GM12878 (cell line): ENCODE data around the gene USP36. TPM values are rescaled to one million over a fixed set of nuclear protein-coding genes. Genes with fewer than 3 reads are reported as not detected.

Experiments used
- BHLHE40 ChIP-seq, 2 experiments: fragments of 450-650 bp in 1 of 2; IDR thresholded peaks; 2 replicates each; pipeline ENCODE4 v1.6.1; 2011 to 2017; ENCODE audit warnings: low read depth in 2 of 2, borderline replicate concordance in 1 of 2, improper control_type of control experiment in 1 of 2, low read length in 1 of 2, mild to moderate bottlenecking in 1 of 2
- CREM ChIP-seq: IDR thresholded peaks from 2 replicates; pipeline ENCODE4 v1.6.1; 2014; ENCODE audit warnings: antibody characterized with exemption, low read depth
- GATAD2B ChIP-seq: fragments of 450-650 bp; conservative IDR thresholded peaks from 2 replicates; pipeline ENCODE4 v1.6.1; 2017; ENCODE audit warnings: low read depth, mild to moderate bottlenecking, moderate library complexity
- HDAC6 ChIP-seq: fragments of 200-600 bp; sonication (generic); IDR thresholded peaks from one replicate; pipeline ENCODE4 v1.8.0; 2017; ENCODE audit warnings: antibody characterized with exemption; ENCODE audit not compliant: unreplicated experiment
- JUNB ChIP-seq: IDR thresholded peaks from 2 replicates; pipeline ENCODE4 v1.6.1; 2016; ENCODE audit warnings: antibody characterized with exemption, mild to moderate bottlenecking
- KAT2A ChIP-seq: conservative IDR thresholded peaks from 2 replicates; pipeline ENCODE4 v1.6.1; 2011; ENCODE audit warnings: low read depth, low read length; ENCODE audit not compliant: control insufficient read depth
- MLLT1 ChIP-seq: fragments of 450-650 bp; IDR thresholded peaks from 2 replicates; pipeline ENCODE4 v1.6.1; 2016; ENCODE audit warnings: mild to moderate bottlenecking
- RELA ChIP-seq: fragments of 450-650 bp; IDR thresholded peaks from 2 replicates; pipeline ENCODE4 v1.8.0; 2014; ENCODE audit warnings: borderline replicate concordance; ENCODE audit not compliant: partially characterized antibody
- RELB ChIP-seq: fragments of 450-650 bp; IDR thresholded peaks from 2 replicates; pipeline ENCODE4 v1.6.1; 2017; ENCODE audit warnings: low read depth, mild to moderate bottlenecking, moderate library complexity
- SMARCA5 ChIP-seq: fragments of 450-650 bp; IDR thresholded peaks from 2 replicates; pipeline ENCODE4 v1.6.1; 2017; ENCODE audit warnings: mild to moderate bottlenecking
- SREBF2 ChIP-seq: IDR thresholded peaks from 2 replicates; pipeline ENCODE4 v1.6.1; 2012; ENCODE audit warnings: mild to moderate bottlenecking, low read length
- ZBED1 ChIP-seq: IDR thresholded peaks from 2 replicates; pipeline ENCODE4 v1.6.1; 2016; ENCODE audit warnings: borderline replicate concordance
- polyA plus RNA-seq, 11 experiments: library from polyadenylated mRNA; depleted of rRNA in 4 of 11; unstranded in 6 of 11; stranded (reverse) in 5 of 11; fragments of >200 nt; fragmentation: Nextera tagmentation in 4 of 11; fragmentation: Illumina TruSeq in 1 of 11; extraction: Ambion mirVana in 4 of 11; extraction: Trizol in 1 of 11; gene quantifications; 1 replicate in 1 of 11; 2 replicates in 10 of 11; pipeline versions ENCODE4 v1.2.1 to v1.2.3, GENCODE V29; 2011 to 2016; ENCODE audit warnings: inconsistent platforms in 2 of 11, missing spikeins in 2 of 11, low read depth in 1 of 11
- total RNA-seq, 4 experiments: library from RNA; depleted of rRNA in 3 of 4; stranded (reverse); fragments of >200 nt in 3 of 4; fragmentation: Illumina TruSeq in 1 of 4; extraction: Trizol in 1 of 4; gene quantifications; 2 replicates each; pipeline versions ENCODE4 v1.2.1 to v1.2.3, GENCODE V29; 2013 to 2021
- TF ChIP-seq, protein P1 (sequence below): IDR thresholded peaks from 2 replicates; pipeline ENCODE4 v1.6.1; 2011; ENCODE audit warnings: mild to moderate bottlenecking, low read depth, low read length, moderate library complexity; ENCODE audit not compliant: insufficient replicate concordance

USP36 gene
- total and polyA plus RNA-seq, 10 of the 15 experiments (the other 5 are each of a cell fraction or from before 2014, with no cell fraction given), result 7.2 to 65.7 (median 33.6) TPM

GRCh38 chr17:78791840-78792709, 48.5 kb downstream of the USP36 start (continued):
- TF ChIP-seq MLLT1 (no peak), SMARCA5 (no peak), RELB (no peak), SREBF2 (no peak), ZBED1 (no peak), BHLHE40 (IDR thresholded peaks at IDR 0.05; ENCODE audit: borderline replicate concordance in 1 of 2, low read depth in 2 of 2, low read length in 1 of 2) (no peak), HDAC6 (no peak), GATAD2B (no peak), RELA (no peak), JUNB (no peak), CREM (no peak), KAT2A (no peak)
- TF ChIP-seq, protein P1, sequence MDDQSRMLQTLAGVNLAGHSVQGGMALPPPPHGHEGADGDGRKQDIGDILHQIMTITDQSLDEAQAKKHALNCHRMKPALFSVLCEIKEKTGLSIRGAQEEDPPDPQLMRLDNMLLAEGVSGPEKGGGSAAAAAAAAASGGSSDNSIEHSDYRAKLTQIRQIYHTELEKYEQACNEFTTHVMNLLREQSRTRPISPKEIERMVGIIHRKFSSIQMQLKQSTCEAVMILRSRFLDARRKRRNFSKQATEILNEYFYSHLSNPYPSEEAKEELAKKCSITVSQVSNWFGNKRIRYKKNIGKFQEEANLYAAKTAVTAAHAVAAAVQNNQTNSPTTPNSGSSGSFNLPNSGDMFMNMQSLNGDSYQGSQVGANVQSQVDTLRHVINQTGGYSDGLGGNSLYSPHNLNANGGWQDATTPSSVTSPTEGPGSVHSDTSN, result no peak
- TF ChIP-seq, all 136 proteins: peak for 0
